A673 (cell line): Measurements from ENCODE around the gene NUP42.

Source experiments
- EZH2 ChIP-seq: fragments of 200-600 bp; sonication (generic); IDR thresholded peaks from 2 replicates; pipeline ENCODE4 v1.6.1; 2017; ENCODE audit warnings: borderline replicate concordance, low read depth, mild to moderate bottlenecking, mixed read lengths, antibody characterized with exemption, low read length; ENCODE audit not compliant: poor library complexity, severe bottlenecking
- TF ChIP-seq, protein P1 (sequence below): fragments of 300-800, 200-600 bp; sonication (generic); conservative IDR thresholded peaks from 2 replicates; pipeline ENCODE4 v1.5.1; 2017; ENCODE audit warnings: low read depth, mild to moderate bottlenecking, antibody characterized with exemption, low read length, moderate library complexity, mixed read lengths

- TF ChIP-seq, protein P1, sequence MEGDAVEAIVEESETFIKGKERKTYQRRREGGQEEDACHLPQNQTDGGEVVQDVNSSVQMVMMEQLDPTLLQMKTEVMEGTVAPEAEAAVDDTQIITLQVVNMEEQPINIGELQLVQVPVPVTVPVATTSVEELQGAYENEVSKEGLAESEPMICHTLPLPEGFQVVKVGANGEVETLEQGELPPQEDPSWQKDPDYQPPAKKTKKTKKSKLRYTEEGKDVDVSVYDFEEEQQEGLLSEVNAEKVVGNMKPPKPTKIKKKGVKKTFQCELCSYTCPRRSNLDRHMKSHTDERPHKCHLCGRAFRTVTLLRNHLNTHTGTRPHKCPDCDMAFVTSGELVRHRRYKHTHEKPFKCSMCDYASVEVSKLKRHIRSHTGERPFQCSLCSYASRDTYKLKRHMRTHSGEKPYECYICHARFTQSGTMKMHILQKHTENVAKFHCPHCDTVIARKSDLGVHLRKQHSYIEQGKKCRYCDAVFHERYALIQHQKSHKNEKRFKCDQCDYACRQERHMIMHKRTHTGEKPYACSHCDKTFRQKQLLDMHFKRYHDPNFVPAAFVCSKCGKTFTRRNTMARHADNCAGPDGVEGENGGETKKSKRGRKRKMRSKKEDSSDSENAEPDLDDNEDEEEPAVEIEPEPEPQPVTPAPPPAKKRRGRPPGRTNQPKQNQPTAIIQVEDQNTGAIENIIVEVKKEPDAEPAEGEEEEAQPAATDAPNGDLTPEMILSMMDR, result no peak
- no peak for TF ChIP-seq EZH2
Measured at GRCh38 chr7:23242321-23242720, 60.5 kb downstream of the NUP42 start.
